ENCODE data around the gene GPC5. TPM values are rescaled to one million over a fixed set of nuclear protein-coding genes. Genes with fewer than 3 reads are reported as not detected.

The GPC5 gene
- total RNA-seq, 1 experiment from 2014 or later = 0.15 TPM

DNA sequence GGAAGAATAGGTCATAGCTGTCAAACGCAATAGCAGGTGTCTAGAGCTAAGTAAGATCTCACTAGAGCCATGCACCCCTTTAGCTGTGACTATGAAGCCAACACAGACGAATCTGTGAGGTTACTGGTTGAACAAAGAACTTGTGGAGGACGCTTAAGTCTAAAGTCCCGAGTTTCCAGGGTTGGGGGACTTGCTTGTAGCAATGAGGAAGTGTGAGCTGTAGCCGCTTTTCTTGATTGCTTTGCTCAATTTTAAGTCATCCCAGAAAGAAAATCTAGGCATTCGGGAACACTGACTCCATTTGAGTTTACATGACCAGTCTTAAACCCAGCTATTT, 1.6 kb downstream of the GPC5 start:
- Histone ChIP-seq H2BK20ac (ENCODE audit: low read depth, low read length, poor library complexity, severe bottlenecking) (no peak overlapping the region), H2AFZ (ENCODE audit: low read length) (no peak overlapping the region), H4K20me1 (ENCODE audit: control insufficient read depth, insufficient read depth, insufficient read length) (no peaks in the 10 kb centered on the region), H4K8ac (replicated peaks; ENCODE audit: insufficient read length, low read depth, low read length) (no peak overlapping the region), H3K79me1 (ENCODE audit: insufficient read depth, low read depth, low read length, poor library complexity, severe bottlenecking) (no peaks in the 10 kb centered on the region), H3K79me2 (ENCODE audit: insufficient read depth, low read length) (no peaks in the 10 kb centered on the region), H3K27ac (ENCODE audit: insufficient read length, low read depth, low read length) (no peak overlapping the region), H2BK5ac (ENCODE audit: insufficient read length, low read length) (no peak overlapping the region), H3K56ac (ENCODE audit: insufficient read length, low read depth, low read length) (no peak overlapping the region), H2BK15ac (ENCODE audit: low read depth, low read length) (no peak overlapping the region), H3K9me3 (ENCODE audit: control insufficient read depth, low read depth, low read length) (no peaks in the 10 kb centered on the region), H3K9ac (ENCODE audit: extremely low read depth, insufficient read length, low read length) (no peak overlapping the region), H4K91ac (ENCODE audit: insufficient read length, low read depth, low read length) (no peak overlapping the region), H2BK120ac (ENCODE audit: low read depth, low read length, poor library complexity, severe bottlenecking) (no peak overlapping the region), H3K27me3 (ENCODE audit: insufficient read depth, low read length) (peaks cover 12% of the 10 kb centered on the region), H3T11ph (ENCODE audit: low read length) (no peak overlapping the region), H3K14ac (ENCODE audit: insufficient read depth, low read length) (no peak overlapping the region), H3K23me2 (ENCODE audit: insufficient read length, low read depth, low read length, poor library complexity, severe bottlenecking) (peaks cover 7% of the 10 kb centered on the region), H3K18ac (ENCODE audit: insufficient read length, low read depth, low read length) (no peak overlapping the region), H2BK12ac (ENCODE audit: insufficient read length, low read depth, low read length) (no peak overlapping the region), H3K4me2 (ENCODE audit: insufficient read depth, insufficient read length, low read length) (no peak overlapping the region), H3K4ac (ENCODE audit: low read depth, low read length) (no peak overlapping the region), H3K4me1 (ENCODE audit: insufficient read depth, low read length) (no peaks in the 10 kb centered on the region), H4K5ac (ENCODE audit: insufficient read length, low read depth, low read length) (no peak overlapping the region), H3K23ac (ENCODE audit: insufficient read length, low read depth, low read length) (no peak overlapping the region), H2AK5ac (ENCODE audit: insufficient read length, low read length) (no peak overlapping the region)
- Mint-ChIP-seq H3K27ac (no peak overlapping the region), H3K4me3 (peak overlapping the region in 1 of 2 experiments; percentile 63; a peak in 2 of 5 replicates), H3K4me1 (peaks cover 4 to 6% of the 10 kb centered on the region in 2 experiments; a peak in 3 of 4 replicates), H3K27me3 (ENCODE audit: low read depth) (peaks cover 81% of the 10 kb centered on the region), H3K36me3 (ENCODE audit: insufficient read depth in 1 of 3, low read depth in 3 of 3) (no peaks in the 10 kb centered on the region), H3K9me3 (peaks cover 0 to 1% of the 10 kb centered on the region in 2 experiments; a peak in 1 of 5 replicates)
- no peak for DNase-seq
- TF ChIP-seq, protein P1, sequence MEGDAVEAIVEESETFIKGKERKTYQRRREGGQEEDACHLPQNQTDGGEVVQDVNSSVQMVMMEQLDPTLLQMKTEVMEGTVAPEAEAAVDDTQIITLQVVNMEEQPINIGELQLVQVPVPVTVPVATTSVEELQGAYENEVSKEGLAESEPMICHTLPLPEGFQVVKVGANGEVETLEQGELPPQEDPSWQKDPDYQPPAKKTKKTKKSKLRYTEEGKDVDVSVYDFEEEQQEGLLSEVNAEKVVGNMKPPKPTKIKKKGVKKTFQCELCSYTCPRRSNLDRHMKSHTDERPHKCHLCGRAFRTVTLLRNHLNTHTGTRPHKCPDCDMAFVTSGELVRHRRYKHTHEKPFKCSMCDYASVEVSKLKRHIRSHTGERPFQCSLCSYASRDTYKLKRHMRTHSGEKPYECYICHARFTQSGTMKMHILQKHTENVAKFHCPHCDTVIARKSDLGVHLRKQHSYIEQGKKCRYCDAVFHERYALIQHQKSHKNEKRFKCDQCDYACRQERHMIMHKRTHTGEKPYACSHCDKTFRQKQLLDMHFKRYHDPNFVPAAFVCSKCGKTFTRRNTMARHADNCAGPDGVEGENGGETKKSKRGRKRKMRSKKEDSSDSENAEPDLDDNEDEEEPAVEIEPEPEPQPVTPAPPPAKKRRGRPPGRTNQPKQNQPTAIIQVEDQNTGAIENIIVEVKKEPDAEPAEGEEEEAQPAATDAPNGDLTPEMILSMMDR (conservative IDR thresholded peaks at IDR 0.05) = no peak
- no CpG with 5 or more reads among the region's 6 CpGs for WGBS (ENCODE audit: extremely low coverage, insufficient read length, low lambda C conversion rate)

Measured in H9 (cell line).